DMS153 treated with DMSO at 0.1 percent for 48 hours (cell line): ENCODE results near the gene CGNL1.

Source experiments
- DNase-seq: peaks from one replicate; lab custom pipeline; 2025; ENCODE audit not compliant: unreplicated experiment; lab: John Stamatoyannopoulos, UW

CGNL1 gene

DNA sequence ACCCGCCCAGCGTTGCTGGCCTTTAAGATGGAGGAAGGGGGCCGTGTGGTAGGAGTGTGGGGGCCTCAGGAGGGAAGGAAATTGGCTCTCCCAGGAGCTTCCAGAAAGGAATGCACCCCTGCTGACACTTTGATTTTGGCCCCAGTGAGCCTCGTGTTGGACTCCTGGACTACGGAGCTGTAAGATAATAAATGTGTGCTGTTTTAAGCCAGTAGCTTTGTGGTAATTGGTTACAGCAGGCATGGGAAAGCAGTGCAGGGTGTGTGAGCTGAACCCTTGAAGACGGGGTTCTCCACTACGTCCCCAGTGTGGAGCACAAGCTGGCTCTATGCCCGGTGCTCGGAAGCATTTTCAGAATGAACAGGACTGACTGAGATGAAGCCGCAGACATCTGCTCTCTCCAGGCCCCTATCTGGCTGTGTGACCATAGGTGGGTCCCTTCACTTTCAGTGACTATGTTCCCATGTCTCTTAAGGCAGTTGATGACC lies 22.9 kb upstream of the CGNL1 start:
- DNase-seq, result no peak

GRCh38 chr15:57354436-57355123 lies 21.7 kb upstream of the CGNL1 start:
- no peak for DNase-seq

- DNase-seq, result no peak
Measured at GRCh38 chr15:57355259-57355658, 21.0 kb upstream of the CGNL1 start.

GRCh38 chr15:57356178-57356577 lies 20.1 kb upstream of the CGNL1 start:
- no peak for DNase-seq

GRCh38 chr15:57356636-57357035 lies 19.7 kb upstream of the CGNL1 start:
- DNase-seq, result no peak

- DNase-seq, result no peak
Measured at GRCh38 chr15:57357799-57358198, 18.5 kb upstream of the CGNL1 start.

GRCh38 chr15:57358571-57358970 lies 17.7 kb upstream of the CGNL1 start:
- no peak for DNase-seq

GRCh38 chr15:57363661-57364060 lies 12.6 kb upstream of the CGNL1 start:
- no peak for DNase-seq

- no peak for DNase-seq
Measured at GRCh38 chr15:57364282-57365007, 11.9 kb upstream of the CGNL1 start.

- no peak for DNase-seq
Measured at GRCh38 chr15:57367556-57367955, 8.7 kb upstream of the CGNL1 start.

DNA sequence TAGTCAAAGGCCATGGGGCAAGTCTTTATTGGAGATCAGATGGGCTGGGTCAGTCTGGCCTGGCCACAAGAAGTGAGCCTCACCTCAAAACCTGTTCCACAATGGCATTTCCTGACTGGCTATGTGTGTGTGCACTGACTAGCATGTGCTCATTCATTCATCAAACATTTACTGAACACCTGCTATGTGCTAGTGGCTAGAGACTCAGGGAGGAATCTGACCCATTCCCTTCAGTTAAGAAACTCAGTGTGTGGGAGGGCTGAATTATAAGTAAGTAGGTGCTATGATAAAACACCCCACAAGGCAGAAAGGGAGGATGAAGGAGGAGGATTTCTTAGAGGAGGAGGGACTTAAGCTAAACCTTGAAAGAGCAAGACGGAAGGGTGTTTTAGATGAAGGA lies 5.4 kb upstream of the CGNL1 start:
- no peak for DNase-seq

GRCh38 chr15:57373251-57373881 lies 2.9 kb upstream of the CGNL1 start:
- DNase-seq, result no peak

GRCh38 chr15:57373882-57374276 lies 2.4 kb upstream of the CGNL1 start:
- DNase-seq, result no peak

- DNase-seq, result no peak
Measured at GRCh38 chr15:57376696-57377477, 582 bp downstream of the CGNL1 start.

DNA sequence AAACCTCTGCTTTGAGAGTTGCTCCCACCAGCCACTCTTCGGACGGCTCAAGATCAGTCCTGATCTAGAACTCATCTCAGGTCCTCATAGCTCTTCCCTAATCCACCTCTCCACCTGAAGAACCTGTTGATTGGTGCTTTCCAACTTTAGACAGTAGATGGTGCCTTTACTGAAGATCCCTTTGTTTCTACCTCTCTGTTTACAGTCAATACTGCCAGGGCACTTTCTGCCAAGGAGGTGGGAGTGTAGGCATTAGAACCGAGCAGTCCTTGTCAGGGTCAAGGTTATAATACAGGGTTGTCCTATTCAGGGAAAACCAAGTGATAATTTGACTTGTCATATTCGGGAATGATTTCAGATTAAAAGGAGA lies 1.2 kb downstream of the CGNL1 start:
- no peak for DNase-seq

GRCh38 chr15:57379487-57379886 lies 3.2 kb downstream of the CGNL1 start:
- no peak for DNase-seq

DNA sequence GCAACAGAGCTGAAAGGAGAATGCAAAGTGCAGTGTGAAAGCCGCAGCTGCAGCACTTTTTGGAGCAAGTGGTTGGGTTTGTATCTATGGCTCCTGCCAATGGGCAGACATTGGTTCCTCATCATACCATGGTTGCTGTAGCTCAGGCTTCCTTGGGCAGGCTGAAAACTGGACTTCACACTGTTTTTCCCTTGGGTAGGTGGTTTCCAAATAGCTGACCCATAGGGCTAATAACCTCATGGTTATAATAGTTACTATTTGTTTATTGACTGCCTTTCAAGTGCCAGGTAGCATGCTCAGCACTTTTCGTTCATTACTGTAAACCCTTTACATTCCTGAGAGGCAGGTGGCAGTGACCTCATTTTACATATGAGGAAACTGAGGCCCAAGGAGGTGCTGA lies 4.5 kb downstream of the CGNL1 start:
- no peak for DNase-seq

- no peak for DNase-seq
Measured at GRCh38 chr15:57382215-57382614, 5.9 kb downstream of the CGNL1 start.

DNA sequence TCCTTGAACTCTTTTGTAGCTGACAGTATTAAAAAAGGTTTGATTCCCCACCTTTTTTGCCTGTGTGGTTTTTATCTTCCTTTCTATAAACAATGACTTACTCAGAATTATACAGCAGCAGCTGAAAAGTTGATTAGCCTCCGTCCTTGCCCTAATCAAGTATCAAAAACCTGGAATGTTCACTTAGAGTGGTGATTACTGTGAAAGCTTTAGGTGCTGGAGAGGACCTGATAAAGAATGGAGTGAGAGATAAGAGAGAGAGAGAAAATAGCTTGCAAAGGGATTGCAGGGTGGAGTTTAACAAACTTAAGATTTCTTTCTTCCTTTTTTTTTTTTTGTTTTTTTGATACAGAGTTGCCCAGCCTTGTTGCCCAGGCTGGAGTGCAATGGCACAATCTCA lies 6.7 kb downstream of the CGNL1 start:
- DNase-seq, result no peak

DNA sequence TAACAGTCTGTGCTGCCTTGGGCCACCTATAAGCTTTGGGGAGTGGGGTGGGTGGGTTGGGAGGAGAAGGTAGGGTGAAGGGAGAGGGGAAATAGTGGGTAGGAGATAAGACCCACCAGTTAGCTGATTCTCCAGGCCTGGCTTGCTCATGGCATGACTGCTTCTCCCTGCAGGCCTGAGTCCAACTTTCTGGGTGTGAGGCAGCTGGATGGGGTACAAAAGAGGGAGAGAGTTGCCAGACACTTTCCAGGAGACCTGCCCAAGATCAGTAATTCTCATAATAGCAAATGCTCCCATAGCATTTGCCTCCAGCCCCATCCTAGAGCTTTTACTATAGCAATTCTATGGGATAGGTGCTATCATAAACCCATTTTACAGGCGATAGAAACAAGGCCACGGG lies 7.7 kb downstream of the CGNL1 start:
- no peak for DNase-seq

DNA sequence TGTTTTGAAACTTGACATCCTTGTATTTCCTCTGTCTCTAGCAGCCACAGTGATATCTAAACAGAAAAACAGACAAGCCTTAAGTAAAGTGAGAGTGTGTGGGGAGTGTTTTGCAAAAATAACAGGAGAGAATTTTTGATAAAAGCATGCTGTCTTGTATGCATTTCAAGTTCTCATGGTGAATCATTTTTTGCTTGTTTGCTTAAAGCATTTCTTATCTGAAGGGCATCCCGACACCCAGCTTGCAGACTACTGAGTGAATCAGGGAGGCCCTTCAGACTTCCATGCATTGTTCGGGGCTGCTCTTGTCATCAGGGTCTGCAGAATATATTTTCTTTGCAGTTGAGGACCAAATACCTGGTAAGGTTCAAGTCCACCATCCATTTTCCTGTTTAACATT lies 8.5 kb downstream of the CGNL1 start:
- DNase-seq, result no peak
